Iris pigment epithelial cell (primary cell): ENCODE data around the gene KRT86.
"Not testable (repeated sequence)": the region's sequence is repeated elsewhere in the genome, so short reads cannot be mapped to it uniquely, and the experiment has no call there.

Experiments used
- DNase-seq: peaks from one replicate; pipeline ENCODE4 v3.0.0-alpha.2; 2011; ENCODE audit warnings: low read depth

KRT86 gene

DNA sequence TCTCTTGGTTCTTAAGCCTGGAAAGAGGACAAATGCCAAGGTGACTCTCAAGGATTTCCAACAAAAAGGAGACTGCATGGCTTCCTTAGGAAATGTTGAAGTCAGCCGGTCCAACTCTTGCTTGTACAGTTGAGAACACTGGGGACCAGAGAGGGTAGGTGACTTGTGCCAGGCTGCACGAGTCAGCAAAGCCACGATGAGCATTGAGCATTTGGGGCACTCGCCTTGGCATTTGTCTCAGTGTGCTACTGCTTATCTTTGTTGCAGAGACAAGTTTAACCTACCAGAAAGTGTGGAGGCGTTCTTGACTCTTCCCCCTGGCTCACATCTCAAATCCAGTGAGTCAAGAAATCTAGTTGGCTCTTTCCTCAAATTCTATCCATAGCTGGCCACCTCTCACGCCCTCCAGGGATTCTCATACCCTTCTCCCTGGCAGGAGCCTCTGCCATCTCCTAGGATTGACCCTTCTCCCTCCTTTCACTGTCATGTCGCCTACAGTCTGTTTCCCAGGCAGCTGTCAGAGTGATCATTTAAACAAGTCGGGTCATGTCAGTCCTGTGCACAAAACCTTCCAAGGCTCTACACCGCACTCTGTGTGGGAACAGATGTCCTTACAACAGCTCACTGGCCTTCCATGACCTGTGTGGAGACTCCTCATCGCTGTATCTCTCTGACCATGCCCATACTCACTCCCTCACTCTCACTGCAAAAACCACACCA, 64.0 kb downstream of the KRT86 start:
- no peak for DNase-seq

DNA sequence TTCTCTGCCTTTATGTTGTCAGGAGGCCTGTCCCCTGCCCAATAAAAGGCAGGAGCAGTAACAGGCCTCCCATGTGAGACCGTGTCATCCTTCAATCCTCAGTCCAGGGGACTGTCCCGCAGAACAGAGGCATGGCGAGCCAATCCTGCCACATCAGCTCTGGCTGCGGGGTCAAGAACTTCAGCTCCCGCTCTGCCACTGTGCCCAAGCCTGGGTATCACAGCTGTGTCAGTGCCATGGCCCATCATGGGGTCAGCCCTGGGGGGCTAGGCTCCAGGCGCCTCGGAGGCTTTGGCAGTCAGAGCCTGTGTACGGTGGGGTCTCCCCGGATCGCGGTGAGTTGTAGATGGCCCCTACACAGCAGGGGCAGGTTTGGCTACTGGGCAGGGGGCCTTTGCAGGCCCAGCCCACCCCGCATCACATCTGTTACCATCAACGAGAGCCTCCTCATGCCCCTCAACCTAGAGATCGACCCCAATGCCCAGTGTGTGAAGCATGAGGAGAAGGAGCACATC, 66.7 kb downstream of the KRT86 start:
- no peak for DNase-seq

- no peak for DNase-seq
Observed at GRCh38 chr12:52342781-52343490, 68.5 kb downstream of the KRT86 start.

- DNase-seq: no peak
Observed at GRCh38 chr12:52343550-52343949, 69.1 kb downstream of the KRT86 start.

- DNase-seq: no peak
Observed at GRCh38 chr12:52344111-52344510, 69.7 kb downstream of the KRT86 start.

GRCh38 chr12:52345041-52345440, 70.6 kb downstream of the KRT86 start:
- DNase-seq: not testable (repeated sequence)

DNA sequence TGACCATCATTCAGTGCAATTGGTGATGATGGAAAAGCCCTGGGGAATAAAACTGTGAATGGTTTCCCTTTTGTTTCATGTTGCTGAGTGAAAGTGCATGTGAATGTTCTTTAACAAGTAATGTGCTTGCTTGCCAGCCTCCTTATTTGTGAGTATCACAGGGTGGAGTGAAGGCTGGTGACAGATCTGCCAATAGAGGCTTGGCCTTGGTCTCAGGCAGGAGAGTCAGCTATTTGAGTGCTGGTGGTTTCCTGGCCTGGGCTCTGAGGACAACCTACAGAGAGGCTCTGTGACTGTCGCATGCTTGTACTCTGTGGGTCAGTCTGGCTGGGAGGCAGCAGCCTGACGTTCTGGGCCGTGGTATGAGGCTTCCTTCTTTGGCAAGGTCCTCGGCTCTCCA, 72.1 kb downstream of the KRT86 start:
- DNase-seq: no peak

DNA sequence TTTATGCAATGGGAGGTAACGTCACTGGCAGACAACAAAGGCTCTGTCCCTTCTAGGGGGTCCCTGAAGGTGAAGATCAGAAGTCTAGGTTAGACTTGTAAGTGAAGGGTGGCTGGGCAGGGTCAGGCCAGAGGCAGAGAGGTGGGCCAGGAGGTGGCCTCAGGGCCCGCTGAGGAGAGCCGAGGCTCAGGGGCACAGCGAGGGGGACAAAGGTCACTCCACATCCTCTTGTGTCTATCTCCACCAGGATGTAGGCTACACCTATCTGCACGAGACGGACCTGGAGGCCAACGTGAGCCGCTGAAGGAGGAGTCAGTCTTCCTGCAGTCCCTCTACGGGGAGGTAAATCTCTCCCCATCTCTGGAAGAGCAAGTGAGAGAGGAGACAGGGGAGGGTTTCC, 72.6 kb downstream of the KRT86 start:
- no peak for DNase-seq

GRCh38 chr12:52347551-52348510, 73.4 kb downstream of the KRT86 start:
- no peak for DNase-seq

DNA sequence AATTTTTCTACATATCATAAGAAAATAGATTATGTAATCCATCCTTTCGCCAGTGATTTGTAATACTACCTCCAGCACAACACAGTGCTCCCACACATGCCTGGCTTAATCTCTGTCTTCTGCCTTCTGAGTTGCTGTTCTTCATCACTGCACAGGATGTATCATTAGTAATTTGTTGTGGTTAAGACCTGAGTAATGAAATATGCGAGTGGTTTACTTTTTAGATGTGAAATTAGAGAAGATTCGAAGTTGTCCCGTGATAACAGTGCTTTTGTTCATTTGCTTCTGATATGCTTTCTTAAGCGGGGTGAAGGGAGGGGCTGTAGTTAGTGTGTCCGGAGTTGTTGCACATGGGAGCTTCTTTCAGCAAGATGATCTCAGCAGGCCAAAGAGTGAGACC, 74.8 kb downstream of the KRT86 start:
- DNase-seq: peak; percentile 43

GRCh38 chr12:52350021-52350620, 75.7 kb downstream of the KRT86 start:
- no peak for DNase-seq

DNA sequence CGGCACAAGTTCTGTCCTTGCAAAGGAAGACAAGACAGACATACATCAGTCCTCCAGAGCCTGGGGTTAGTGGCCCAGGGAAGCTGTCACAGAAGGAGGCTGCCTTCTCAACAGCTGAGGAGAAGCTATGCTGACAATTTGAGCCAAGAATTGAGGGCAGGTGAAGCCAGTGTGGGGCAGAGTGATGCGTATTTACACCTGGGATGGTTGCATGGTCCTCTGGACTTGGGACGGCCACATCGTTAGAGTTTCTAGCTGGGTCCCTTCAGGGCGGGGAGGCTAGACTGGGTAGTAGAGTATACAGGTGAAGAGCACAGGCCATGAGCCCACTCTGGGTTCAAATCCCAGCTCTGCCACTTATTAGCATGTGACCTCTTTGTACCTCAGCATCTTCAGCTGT, 76.3 kb downstream of the KRT86 start:
- no peak for DNase-seq

DNA sequence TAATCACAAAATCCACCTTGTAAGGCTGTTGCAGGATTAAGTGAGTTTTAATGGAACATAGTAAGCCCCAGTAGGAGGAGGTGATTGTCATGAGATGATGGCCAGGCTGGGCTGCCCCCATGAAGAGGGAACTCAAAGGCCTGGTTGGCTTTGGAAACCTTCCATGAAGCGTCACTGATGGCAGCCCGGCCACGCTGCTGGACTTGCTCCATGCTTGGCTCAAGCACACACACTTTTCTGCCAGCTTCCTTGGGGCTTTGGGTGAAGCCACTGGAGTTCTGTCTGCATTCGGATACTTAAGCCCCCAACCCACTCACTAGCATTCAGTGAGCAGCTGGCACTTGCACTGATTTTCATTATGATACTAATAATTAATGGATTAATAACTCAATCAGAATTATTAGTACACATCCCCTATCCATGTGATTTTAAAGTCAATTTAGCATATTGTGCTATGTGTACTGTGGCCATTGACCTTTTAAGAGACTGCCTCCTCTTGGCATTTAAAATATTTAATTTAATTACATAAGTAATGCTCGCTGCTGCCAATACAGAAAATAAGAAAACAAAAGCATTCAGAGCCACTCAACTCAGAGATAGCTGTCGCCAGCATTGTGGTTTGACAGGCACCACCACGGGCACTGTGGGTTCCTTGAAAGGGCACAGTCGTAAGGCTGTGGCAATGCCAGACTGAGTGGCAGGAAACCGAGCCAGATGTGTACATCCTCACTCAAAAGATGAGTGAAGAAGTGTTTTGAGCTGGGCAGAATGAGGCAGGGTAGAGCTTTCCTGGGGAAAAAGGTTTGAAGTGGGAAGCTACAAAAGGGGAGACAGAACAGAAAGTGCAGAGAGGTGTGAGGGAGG, 77.0 kb downstream of the KRT86 start:
- DNase-seq: no peak

DNA sequence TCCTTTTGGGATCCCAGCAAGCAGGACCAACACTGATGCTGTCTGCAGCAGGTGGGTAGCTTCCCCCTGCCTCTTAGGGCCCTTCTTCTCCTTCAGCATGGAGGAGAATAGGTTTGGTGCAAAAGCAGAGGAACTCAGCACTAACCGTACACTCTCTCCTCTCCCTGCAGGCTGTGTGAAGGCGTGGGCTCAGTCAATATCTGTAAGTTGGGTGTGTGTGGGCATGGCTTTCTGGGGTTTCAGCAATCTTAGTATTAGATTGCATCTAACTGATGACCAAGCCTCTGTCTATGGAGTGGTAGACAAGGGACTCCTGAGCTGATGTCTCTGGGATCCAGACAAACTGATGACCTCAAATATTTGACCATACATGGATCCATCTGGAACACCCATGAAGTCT, 78.5 kb downstream of the KRT86 start:
- DNase-seq: no peak

GRCh38 chr12:52353766-52354165, 79.3 kb downstream of the KRT86 start:
- DNase-seq: no peak

- DNase-seq: no peak
Observed at GRCh38 chr12:52354200-52354599, 79.8 kb downstream of the KRT86 start.

- DNase-seq: no peak
Observed at GRCh38 chr12:52355176-52355575, 80.7 kb downstream of the KRT86 start.

- DNase-seq: no peak
Observed at GRCh38 chr12:52356031-52356761, 81.8 kb downstream of the KRT86 start.

DNA sequence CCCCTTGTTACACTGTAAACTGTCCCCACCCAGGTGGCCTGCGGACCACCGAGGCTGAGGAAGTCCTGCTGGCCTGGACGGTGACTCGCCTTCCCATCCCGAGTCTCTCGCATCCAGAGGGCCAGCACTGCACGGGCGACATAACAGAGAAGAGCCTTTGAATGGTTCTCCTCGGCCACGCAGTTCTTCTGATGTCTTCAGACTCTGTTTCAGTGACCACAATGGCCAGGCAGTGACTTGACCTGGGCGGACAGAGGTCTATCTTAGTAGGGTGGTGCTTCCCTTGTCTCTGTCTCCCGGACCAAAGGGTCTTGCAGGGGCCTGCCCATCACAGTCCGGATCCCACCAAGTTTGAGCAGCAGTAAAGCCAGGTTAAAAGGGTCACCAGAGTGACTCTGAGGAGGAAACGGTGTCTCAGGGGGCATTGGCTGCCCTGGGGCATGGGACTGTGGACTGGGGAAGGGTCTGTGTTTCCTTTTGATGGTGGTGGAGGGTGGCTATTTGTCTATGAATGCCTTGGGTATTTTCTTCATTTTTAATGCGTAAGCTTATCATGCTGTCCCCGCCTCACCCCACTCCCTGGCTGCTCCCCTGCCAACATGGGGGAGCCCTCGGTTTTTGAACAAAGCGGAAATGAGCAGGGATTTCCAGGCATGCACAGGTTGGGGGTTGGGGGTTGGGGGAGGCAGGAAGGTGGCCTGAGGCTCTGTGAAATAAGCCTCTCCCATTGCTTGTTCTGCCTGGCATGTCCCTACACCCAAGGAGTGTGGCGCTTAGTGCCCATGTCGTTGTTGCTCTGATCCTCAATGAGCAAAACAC, 82.5 kb downstream of the KRT86 start:
- DNase-seq: no peak
